Calu3 (cell line): ENCODE results near the gene BIN2. TPM values are rescaled to one million over a fixed set of nuclear protein-coding genes. Genes with fewer than 3 reads are reported as not detected.
"Not testable (repeated sequence)": the region's sequence is repeated elsewhere in the genome, so short reads cannot be mapped to it uniquely, and the experiment has no call there.

Experiments
- BruUV-seq: library from RNA; stranded (reverse); fragments of 400-500 nt; replicated peaks from 2 replicates; lab custom pipeline; 2021; lab: Mats Ljungman, UMichigan
- CTCF ChIA-PET: fragments of 300-600 bp; sonication (Branson Sonifier 250); formaldehyde crosslinking; loops from one replicate; lab custom pipeline; 2022; ENCODE audit warnings: antibody characterized with exemption; lab: Charles Lee
- DNase-seq: peaks from one replicate; pipeline ENCODE4 v3.0.0; 2022
- H3K27ac Mint-ChIP-seq: one replicate; pipeline ENCODE4 v1.8.0; 2022; ENCODE audit warnings: mixed read lengths; ENCODE audit not compliant: unreplicated experiment
- H3K27me3 Mint-ChIP-seq: one replicate; pipeline ENCODE4 v1.8.0; 2022; ENCODE audit warnings: mixed read lengths; ENCODE audit not compliant: unreplicated experiment
- H3K36me3 Mint-ChIP-seq: one replicate; pipeline ENCODE4 v1.8.0; 2022; ENCODE audit warnings: mild to moderate bottlenecking, moderate library complexity, mixed read lengths; ENCODE audit not compliant: insufficient read depth, unreplicated experiment
- H3K4me1 Mint-ChIP-seq: one replicate; pipeline ENCODE4 v1.8.0; 2022; ENCODE audit warnings: mild to moderate bottlenecking, low read depth, mixed read lengths; ENCODE audit not compliant: unreplicated experiment
- H3K4me3 Mint-ChIP-seq: one replicate; pipeline ENCODE4 v1.8.0; 2022; ENCODE audit warnings: mild to moderate bottlenecking, low read depth, moderate library complexity, mixed read lengths; ENCODE audit not compliant: unreplicated experiment
- H3K9me3 Mint-ChIP-seq: one replicate; pipeline ENCODE4 v1.8.0; 2022; ENCODE audit warnings: low read depth, mixed read lengths; ENCODE audit not compliant: unreplicated experiment
- CTCF ChIP-seq: fragments of 200-600 bp; IDR thresholded peaks from one replicate; pipeline ENCODE4 v1.8.0; 2022; ENCODE audit warnings: antibody characterized with exemption; ENCODE audit not compliant: unreplicated experiment
- intact Hi-C: fragments of 100-400 bp; cut with micrococcal nuclease; formaldehyde crosslinking; loops from one replicate; pipeline ENCODE4 v1.10.0; 2022; ENCODE audit not compliant: unreplicated experiment
- total RNA-seq: library from RNA; stranded (reverse); gene quantifications from 2 replicates; pipeline ENCODE4 v1.2.3, GENCODE V29; 2022

The BIN2 gene
- total RNA-seq, 1 experiment from 2014 or later: not detected

DNA sequence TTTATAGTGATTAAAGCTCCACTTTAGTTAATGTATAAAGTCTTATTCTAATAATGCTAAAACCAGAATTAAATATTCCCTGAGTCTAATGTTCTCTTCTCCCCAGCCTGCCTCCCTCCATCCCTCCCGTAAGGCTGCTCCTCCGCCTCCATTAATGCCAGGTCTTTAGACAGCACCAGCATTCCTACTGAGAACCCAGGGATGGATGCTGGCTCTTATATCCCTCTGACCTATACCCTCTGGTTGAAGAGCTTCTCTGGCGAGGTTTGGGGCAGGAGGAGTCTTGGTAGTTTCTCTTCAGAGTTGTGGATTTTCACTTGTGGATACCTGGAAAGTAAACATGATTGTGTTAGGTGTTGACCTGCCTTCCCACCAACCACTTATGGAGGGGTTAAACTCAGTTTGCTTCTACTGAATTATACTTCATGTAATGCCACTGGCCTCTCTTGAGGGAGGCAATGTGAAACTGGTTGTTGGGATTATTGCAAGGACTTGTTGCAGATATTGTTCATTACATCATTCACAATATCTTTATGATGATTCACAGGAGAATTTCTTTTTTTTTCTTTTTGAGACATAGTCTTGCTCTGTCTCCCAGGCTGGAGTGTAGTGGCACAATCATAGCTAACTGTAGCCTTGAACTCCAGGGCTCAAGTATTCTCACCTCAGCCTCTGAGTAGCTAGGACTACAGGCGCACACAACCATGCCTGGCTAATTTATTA lies 42.6 kb downstream of the BIN2 start:
- no peak for TF ChIP-seq CTCF
- Mint-ChIP-seq H3K27me3 (no peaks in the 10 kb centered on the region), H3K27ac (no peak overlapping the region), H3K36me3 (no peaks in the 10 kb centered on the region), H3K9me3 (no peaks in the 10 kb centered on the region), H3K4me3 (no peak overlapping the region), H3K4me1 (no peaks in the 10 kb centered on the region)
- DNase-seq: no peak
- CTCF ChIA-PET: no interaction called here
- intact Hi-C loops: no loop called here
- no TSS peak for BruUV-seq

DNA sequence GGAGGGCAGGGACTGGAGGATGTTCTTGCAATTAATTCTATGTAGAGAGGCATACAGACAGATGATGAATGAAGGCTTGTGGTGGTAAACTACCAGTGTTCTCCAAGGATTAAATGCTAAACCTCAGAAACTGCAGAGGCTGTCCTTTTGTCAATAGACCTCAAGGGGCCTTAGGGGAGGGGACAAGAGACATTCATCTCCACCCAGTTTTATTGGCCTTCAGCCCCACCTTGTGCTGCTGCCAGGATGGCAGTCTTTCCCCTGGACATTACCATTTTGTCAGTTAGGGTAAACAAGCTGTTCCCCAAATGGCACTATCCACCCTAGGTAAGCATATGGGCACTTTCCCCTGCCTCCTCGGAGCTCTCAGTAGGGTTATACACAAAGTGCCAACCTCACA lies 48.9 kb downstream of the BIN2 start:
- intact Hi-C loops: no loop called here
- peaks cover 15% of the 10 kb centered on the region for H3K36me3 Mint-ChIP-seq
- H3K27ac Mint-ChIP-seq: no peak overlapping the region
- no peak for DNase-seq
- CTCF ChIA-PET: no interaction called here
- TF ChIP-seq CTCF: no peak
- H3K27me3 Mint-ChIP-seq: no peaks in the 10 kb centered on the region
- BruUV-seq: no TSS peak
- peaks cover 10% of the 10 kb centered on the region for H3K4me1 Mint-ChIP-seq
- H3K4me3 Mint-ChIP-seq: no peak overlapping the region
- no peaks in the 10 kb centered on the region for H3K9me3 Mint-ChIP-seq

GRCh38 chr12:51272810-51273209 lies 51.2 kb downstream of the BIN2 start:
- H3K27ac Mint-ChIP-seq, H3K27me3 Mint-ChIP-seq, CTCF ChIA-PET, DNase-seq, H3K9me3 Mint-ChIP-seq, intact Hi-C loops, H3K4me3 Mint-ChIP-seq, BruUV-seq: not testable (repeated sequence)
- H3K36me3 Mint-ChIP-seq: peaks cover 37% of the 10 kb centered on the region
- H3K4me1 Mint-ChIP-seq: peaks cover 13% of the 10 kb centered on the region

DNA sequence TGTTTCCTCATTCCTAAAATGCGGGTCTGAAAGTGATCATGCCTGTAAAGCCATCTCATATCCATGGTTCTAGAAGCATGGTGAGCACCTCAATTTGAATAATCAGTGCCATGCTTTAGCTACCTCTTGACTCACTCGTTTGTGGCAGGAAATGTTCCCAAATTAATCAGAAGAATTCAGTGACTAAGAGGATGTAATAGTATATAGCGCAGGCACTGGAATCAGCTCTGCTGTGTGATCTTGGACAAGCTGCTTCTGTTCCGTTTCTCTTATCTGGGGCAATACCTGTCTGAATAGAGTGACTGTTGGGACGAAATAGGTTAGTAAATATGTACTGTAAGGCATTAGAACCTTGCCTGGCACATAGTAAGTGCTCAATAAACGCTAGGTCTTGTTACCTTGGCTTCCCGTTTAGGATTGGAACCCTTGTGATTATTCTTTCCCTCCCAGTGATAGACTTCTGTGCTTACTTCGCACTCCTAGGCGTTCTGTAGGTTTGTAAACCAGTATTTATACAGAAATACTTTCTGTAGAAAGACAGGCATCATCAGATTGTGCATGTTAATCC lies 52.9 kb downstream of the BIN2 start:
- peak overlapping the region; percentile 83 for H3K4me3 Mint-ChIP-seq
- no peaks in the 10 kb centered on the region for H3K27me3 Mint-ChIP-seq
- H3K9me3 Mint-ChIP-seq: no peaks in the 10 kb centered on the region
- H3K36me3 Mint-ChIP-seq: peaks cover 47% of the 10 kb centered on the region
- TF ChIP-seq CTCF: no peak
- peaks cover 18% of the 10 kb centered on the region for H3K4me1 Mint-ChIP-seq
- BruUV-seq: no TSS peak
- H3K27ac Mint-ChIP-seq: peak overlapping the region; percentile 95
- DNase-seq: peak; percentile 40
- CTCF ChIA-PET: interaction anchor here (0.9 to 2.7 kb wide), 4 partner anchors 37 to 71 kb away, joined by 4 to 27 read pairs (median 8); no protein-coding TSS in a partner anchor
- intact Hi-C loops: no loop called here
